GM12872 (cell line): ENCODE results near the gene MUC6.

Experiments
- CTCF ChIP-seq: IDR thresholded peaks from 3 replicates; pipeline ENCODE4 v1.5.1; 2011; ENCODE audit warnings: low read depth, mild to moderate bottlenecking, low read length, moderate library complexity; ENCODE audit not compliant: insufficient read depth

The MUC6 gene

DNA sequence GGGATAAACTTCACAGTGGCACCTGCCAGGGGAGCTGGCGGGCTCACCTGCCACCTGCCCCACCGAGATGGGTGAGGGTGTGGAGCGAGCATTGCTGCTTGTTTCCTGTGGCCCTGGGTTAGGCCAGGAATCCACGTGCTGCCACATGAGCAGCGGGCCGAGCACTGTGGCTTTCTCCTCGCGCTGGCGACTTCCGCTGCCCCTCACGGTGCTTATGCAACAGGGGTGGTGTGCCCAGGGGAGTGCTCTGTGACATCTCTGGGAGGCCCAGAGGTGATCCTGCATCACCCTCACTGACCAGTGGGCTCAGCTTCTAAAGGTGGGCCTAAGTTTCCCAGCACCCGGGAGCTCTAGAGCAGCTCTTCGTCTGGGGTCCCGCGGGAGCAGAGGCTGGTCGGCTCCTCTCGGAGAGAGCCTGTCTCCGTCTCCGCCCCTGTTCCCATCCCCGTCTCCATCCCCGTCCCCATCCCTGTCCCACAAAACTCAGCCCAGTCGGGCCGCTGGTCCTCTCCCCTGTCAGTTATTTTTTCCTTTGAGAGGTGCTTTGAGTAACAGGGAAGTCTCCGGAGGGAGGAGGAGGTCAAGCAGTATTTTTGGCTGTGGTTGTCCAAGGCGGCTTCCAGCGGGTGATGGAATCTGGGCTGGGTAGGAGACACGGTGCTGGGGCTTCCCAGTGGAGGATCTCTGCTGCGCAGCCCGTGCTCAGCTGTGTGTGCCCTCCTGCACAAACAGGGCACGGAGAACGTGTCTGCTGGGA, 68.3 kb downstream of the MUC6 start:
- no peak for TF ChIP-seq CTCF

- no peak for TF ChIP-seq CTCF
Observed at GRCh38 chr11:965206-965775, 71.2 kb downstream of the MUC6 start.

DNA sequence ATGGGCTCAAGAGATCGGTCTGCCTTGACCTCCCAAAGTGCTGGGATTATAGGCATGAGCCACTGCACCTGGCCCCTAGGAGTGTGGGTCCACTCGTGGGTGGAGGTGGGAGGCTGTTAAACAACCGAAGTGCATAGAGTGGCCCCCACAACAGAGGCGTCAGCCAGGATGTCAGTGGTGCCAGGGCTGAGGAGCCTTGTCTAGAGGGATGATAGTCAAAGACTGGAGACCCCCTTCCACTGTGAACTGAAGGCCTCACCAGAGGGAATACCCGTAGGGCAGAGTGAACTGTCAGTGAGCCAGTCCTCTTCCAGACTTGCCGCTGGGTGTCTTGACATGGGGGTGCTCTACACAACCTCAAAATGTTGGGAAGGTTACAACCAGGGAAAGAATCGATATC, 72.7 kb downstream of the MUC6 start:
- TF ChIP-seq CTCF, result no peak
